Adrenal gland (tissue), 12 donors: Measurements from ENCODE around the gene UNC5C. TPM values are rescaled to one million over a fixed set of nuclear protein-coding genes. Genes with fewer than 3 reads are reported as not detected.

ENCODE experiments used
- DNase-seq, 7 donors: peaks; one replicate each; pipeline ENCODE4 v3.0.0-alpha.2; 2019 to 2020
- H3K27ac ChIP-seq, 5 donors: fragments of 200-600 bp; sonication (generic) in 4 of 5; 1 replicate in 3 of 5; 2 replicates in 2 of 5; pipeline versions ENCODE4 v1.5.1 to v1.8.0; 2016 to 2020; ENCODE audit warnings: mild to moderate bottlenecking in 1 of 5
- H3K27me3 ChIP-seq: fragments of 200-600 bp; 2 replicates; pipeline ENCODE4 v1.8.0; 2021
- H3K36me3 ChIP-seq, 2 donors: fragments of 200-600 bp; replicated peaks in 1 of 2; 1 replicate in 1 of 2; 2 replicates in 1 of 2; pipeline versions ENCODE4 v1.5.1 to v1.8.0; 2018 to 2022
- H3K4me1 ChIP-seq, 2 donors: fragments of 200-600 bp; replicated peaks in 1 of 2; 1 replicate in 1 of 2; 2 replicates in 1 of 2; pipeline versions ENCODE4 v1.5.1 to v1.8.0; 2018 to 2021
- H3K4me3 ChIP-seq, 4 donors: fragments of 200-600 bp; sonication (generic) in 3 of 4; one replicate each; pipeline ENCODE4 v1.5.1; 2016 to 2018
- H3K9me3 ChIP-seq, 3 donors: fragments of 200-600 bp; sonication (generic) in 1 of 3; replicated peaks in 1 of 3; 1 replicate in 2 of 3; 2 replicates in 1 of 3; pipeline versions ENCODE4 v1.5.1 to v1.8.0; 2016 to 2021
- CTCF ChIP-seq, 6 experiments: fragments of 450-650 bp in 4 of 6; fragments of 200-600 bp in 2 of 6; sonication (generic) in 1 of 6; IDR thresholded peaks; 1 replicate in 5 of 6; 2 replicates in 1 of 6; pipeline versions ENCODE4 v1.5.1 to v1.8.0; 2016 to 2021; ENCODE audit warnings: antibody characterized with exemption in 6 of 6, mild to moderate bottlenecking in 2 of 6, moderate library complexity in 1 of 6
- POLR2A ChIP-seq, 2 donors: fragments of 450-650 bp; IDR thresholded peaks; one replicate each; pipeline ENCODE4 v1.6.1; 2017; ENCODE audit warnings: antibody characterized with exemption in 2 of 2, mild to moderate bottlenecking in 2 of 2, moderate library complexity in 1 of 2
- WGBS, 4 donors: extraction: QIAGEN DNeasy Blood & Tissue Kit in 2 of 4; methylation state at CpG; one replicate each; pipeline versions ENCODE4 v1.1.5 to v1.1.7; 2013 to 2017; 5-methylcytosine and 5-hydroxymethylcytosine counted together
- intact Hi-C, 2 donors: fragments of 100-400 bp; cut with DNase I; formaldehyde crosslinking; loops; one replicate each; pipeline versions ENCODE4 v1.14.1 to v1.15.0; 2022 to 2023
- polyA plus RNA-seq, 3 donors: library from polyadenylated mRNA; stranded (reverse); fragments of 200-250 nt in 2 of 3; fragments of 350-450 nt in 1 of 3; fragmentation: Illumina TruSeq in 1 of 3; extraction: RNeasy Lipid Tissue Mini Kit (QIAGEN cat#74804) in 1 of 3; gene quantifications; one replicate each; pipeline ENCODE4 v1.2.3, GENCODE V29; 2013 to 2014
- total RNA-seq, 9 donors: library from RNA; depleted of rRNA in 4 of 9; stranded (reverse); fragments of >200 nt in 4 of 9; fragments of 120-200 nt in 1 of 9; fragmentation: NEBNext Ultra II Directional in 1 of 9; extraction: Animal tissue kit (Norgen Biotek cat#: 25700) in 1 of 9; gene quantifications; one replicate each; pipeline versions ENCODE4 v1.1.0 to v1.2.4, GENCODE V29; 2013 to 2023
- donor health status: healthy with polysubstance abuse.
- donor health status: Bipolar disorder and iron deficiency.
- donor health status: DM: yes; HTN: yes; CAD: no.
- donor health status: DM: no; HTN: no; CAD: no.
- donor health status: DM: no; HTN: no; CAD: no.
- donor health status: DM: yes; HTN: yes; CAD: no.

Gene UNC5C
- total and polyA plus RNA-seq, 12 donors: 4.7 to 33.5 (median 23.8) TPM

GRCh38 chr4:95285797-95286196 lies 263.0 kb downstream of the UNC5C start:
- intact Hi-C loops: no loop called here
- no peaks in the 10 kb centered on the region for H3K27me3 ChIP-seq
- H3K4me1 ChIP-seq: peaks cover 4 to 9% of the 10 kb centered on the region in 2 donors
- H3K4me3 ChIP-seq: no peak overlapping the region
- H3K36me3 ChIP-seq: no peaks in the 10 kb centered on the region
- DNase-seq: no peak
- WGBS, 4 donors: 88 to 99% (median 95%) methylated on average over 2 of the region's 2 CpGs
- TF ChIP-seq CTCF (IDR thresholded peaks at IDR 0.05) (no peak), POLR2A (IDR thresholded peaks at IDR 0.05) (no peak)
- H3K27ac ChIP-seq: no peak overlapping the region
- no peaks in the 10 kb centered on the region for H3K9me3 ChIP-seq

- no peak for DNase-seq
- Histone ChIP-seq H3K27me3 (no peaks in the 10 kb centered on the region), H3K9me3 (no peaks in the 10 kb centered on the region), H3K27ac (no peak overlapping the region), H3K4me1 (peaks cover 4 to 7% of the 10 kb centered on the region in 2 donors), H3K36me3 (no peaks in the 10 kb centered on the region), H3K4me3 (no peak overlapping the region)
- 87 to 100% (median 95%) methylated on average over 1 of the region's 1 CpG for WGBS, 4 donors
- intact Hi-C loops: no loop called here
- TF ChIP-seq CTCF (IDR thresholded peaks at IDR 0.05): no peak
- TF ChIP-seq POLR2A (IDR thresholded peaks at IDR 0.05): no peak
These were observed 264.1 kb downstream of the UNC5C start for GRCh38 chr4:95284655-95285054.

- Histone ChIP-seq H3K4me3 (no peak overlapping the region), H3K36me3 (no peaks in the 10 kb centered on the region), H3K4me1 (no peaks in the 10 kb centered on the region), H3K27me3 (no peaks in the 10 kb centered on the region), H3K27ac (no peak overlapping the region), H3K9me3 (no peaks in the 10 kb centered on the region)
- WGBS, 4 donors: 73 to 75% (median 75%) methylated on average over 10 of the region's 10 CpGs
- DNase-seq: no peak
- intact Hi-C loops: no loop called here
- TF ChIP-seq CTCF (IDR thresholded peaks at IDR 0.05): no peak
- no peak for TF ChIP-seq POLR2A (IDR thresholded peaks at IDR 0.05)
These were observed 265.5 kb downstream of the UNC5C start for GRCh38 chr4:95283320-95283719.

GRCh38 chr4:95272797-95273196 lies 276.0 kb downstream of the UNC5C start:
- Histone ChIP-seq H3K27me3 (no peaks in the 10 kb centered on the region), H3K27ac (no peak overlapping the region), H3K4me3 (no peak overlapping the region), H3K36me3 (no peaks in the 10 kb centered on the region), H3K4me1 (no peaks in the 10 kb centered on the region), H3K9me3 (no peaks in the 10 kb centered on the region)
- no peak for DNase-seq
- intact Hi-C loops: no loop called here
- no peak for TF ChIP-seq POLR2A (IDR thresholded peaks at IDR 0.05)
- no peak for TF ChIP-seq CTCF (IDR thresholded peaks at IDR 0.05)
- 81 to 88% (median 82%) methylated on average over 3 of the region's 3 CpGs for WGBS, 4 donors
